ENCODE measurements around the gene HAP1.
A peak's percentile ranks its signal among the peaks of the same experiment; 100 is the strongest.
"Not testable (repeated sequence)": the region's sequence is repeated elsewhere in the genome, so short reads cannot be mapped to it uniquely, and the experiment has no call there.

HAP1 gene

DNA sequence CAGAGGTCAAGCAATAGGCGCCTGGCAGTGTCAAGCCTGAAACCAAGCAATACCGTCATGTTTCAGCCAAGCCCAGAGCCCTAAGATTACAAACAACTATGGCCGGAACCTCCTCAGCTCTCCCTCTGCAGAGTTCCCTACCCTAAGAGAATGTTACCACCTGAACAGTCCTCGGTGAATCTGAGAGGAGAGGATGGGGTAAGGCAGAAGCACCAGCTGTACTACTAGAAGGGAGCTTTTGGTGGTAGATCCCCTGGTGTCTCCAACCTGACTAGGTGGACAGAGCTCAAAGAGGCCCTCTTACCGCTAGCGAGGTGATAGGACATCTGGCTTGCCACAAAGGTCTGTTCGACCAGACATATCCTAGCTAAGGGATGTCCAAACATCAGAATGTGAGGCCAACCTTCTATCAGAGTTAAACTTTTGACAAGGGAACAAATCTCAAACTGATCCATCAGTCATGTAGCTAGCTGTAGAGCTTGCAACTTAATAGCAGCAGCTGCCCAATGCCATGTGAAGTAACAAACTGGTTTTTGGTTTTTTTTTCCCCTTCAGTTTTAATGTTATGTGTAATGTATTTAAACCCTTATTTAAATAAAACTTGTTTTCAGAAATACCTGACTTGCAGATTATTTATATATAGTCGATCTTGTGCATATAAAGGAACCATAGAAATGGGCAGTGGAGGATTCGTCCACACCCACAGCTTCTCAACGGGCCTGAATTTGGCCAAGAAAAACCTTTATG, 43.2 kb downstream of the HAP1 start:
- no peak for DNase-seq (ENCODE audit: low read depth in 2 of 2)

GRCh38 chr17:41690497-41690896, 43.9 kb downstream of the HAP1 start:
- no peak for DNase-seq (ENCODE audit: low read depth in 2 of 2)

DNA sequence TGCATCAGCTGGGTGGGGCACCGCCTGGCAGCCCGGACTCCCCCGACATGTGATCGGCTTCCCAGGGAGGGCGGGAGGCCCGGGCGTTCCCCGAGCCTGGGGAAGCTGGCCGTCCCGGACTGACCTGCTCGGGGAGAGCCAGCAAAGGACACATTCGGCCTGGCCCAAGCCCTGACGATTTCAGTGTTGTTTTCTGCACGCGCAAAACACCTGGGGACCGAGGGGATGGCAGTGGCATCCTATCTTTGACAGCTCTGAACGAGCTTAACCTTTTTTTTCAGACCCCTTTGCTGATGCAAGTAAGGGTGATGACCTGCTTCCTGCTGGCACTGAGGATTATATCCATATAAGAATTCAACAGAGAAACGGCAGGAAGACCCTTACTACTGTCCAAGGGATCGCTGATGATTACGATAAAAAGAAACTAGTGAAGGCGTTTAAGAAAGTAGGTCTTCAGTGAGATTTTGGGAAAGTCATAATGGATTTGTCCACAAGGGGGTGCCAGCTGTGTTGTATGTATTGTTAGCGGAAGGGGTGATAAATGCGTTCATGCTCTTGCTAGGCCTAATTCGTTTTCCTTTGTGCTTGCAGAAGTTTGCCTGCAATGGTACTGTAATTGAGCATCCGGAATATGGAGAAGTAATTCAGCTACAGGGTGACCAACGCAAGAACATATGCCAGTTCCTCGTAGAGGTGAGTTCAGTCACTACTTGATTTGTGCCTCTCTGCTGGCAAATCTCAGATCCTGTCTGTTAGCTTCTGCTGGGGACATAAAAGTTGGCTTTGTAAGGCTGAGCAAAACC, 44.7 kb downstream of the HAP1 start:
- DNase-seq (ENCODE audit: low read depth in 2 of 2), result peak in 1 of 2 donors; percentile 64

GRCh38 chr17:41688641-41689496, 45.6 kb downstream of the HAP1 start, which contains the start of gene EIF1:
Gene EIF1 (plus strand): TSS chr17:41688885. CDS start chr17:41689039, 154 bp downstream.
- DNase-seq (ENCODE audit: low read depth in 2 of 2), result peak; percentile 100

DNA sequence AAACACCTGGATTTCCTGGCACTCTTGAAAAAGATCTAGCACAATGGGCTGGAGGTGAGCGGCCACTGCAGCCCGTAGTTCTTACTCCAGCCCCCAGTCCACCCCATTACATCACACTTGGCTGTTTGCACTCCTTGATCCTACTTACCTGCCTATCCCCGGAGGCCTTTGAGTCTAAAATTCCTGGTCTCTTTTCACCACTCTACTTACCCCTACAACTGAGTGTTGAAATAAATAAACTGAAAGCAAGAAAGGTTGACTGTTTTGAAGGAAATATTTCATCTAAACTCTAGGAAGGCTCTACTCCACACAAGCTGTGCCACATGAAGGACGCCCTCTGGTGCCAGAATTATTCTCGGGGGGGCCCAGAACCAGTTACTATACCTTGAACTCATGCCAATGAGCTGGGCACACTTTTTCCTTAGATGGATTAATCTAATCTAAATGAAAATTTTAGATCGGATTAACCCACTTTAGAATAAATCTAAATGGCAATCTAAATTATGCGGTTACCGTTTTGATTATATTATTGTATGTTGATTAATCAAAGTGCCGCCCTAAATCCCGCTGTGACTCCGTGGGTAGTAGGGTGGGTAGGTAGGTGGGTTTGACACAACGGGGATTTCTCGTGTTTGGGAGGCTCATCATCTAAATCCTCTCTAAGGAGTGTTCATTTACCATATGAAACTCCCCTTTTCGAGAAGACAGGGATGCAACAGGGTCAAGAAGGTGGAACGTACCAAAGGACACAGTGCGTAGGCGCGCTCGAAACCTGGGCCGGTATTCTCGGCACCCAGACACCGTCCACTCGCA, 46.4 kb downstream of the HAP1 start:
- DNase-seq (ENCODE audit: low read depth in 2 of 2), result peak; percentile 39 to 53

GRCh38 chr17:41686281-41686680, 48.2 kb downstream of the HAP1 start:
- no peak for DNase-seq (ENCODE audit: low read depth in 2 of 2)

DNA sequence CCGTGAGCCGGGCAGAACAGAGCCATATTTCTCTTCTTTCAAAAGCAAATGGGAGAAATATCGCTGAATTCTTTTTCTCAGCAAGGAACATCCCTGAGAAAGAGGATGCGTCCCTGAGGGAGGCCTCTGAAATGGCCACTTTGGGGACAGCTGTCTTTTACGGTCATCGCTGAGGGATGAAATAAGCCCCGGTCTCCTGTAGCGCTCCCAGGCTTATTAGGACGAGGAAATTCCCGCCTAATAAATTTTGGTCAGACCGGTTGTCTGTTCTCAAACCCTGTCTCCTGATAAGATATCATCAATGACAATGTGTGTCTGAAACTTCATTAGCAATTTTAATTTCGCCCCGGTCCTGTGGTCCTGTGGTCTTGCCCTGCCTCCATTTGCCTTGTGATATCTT, 48.7 kb downstream of the HAP1 start:
- DNase-seq (ENCODE audit: low read depth in 2 of 2), result not testable (repeated sequence)

GRCh38 chr17:41684035-41684434, 50.4 kb downstream of the HAP1 start:
- no peak for DNase-seq (ENCODE audit: low read depth in 2 of 2)

GRCh38 chr17:41683441-41684007, 50.9 kb downstream of the HAP1 start:
- DNase-seq (ENCODE audit: low read depth in 2 of 2), result no peak

- no peak for DNase-seq (ENCODE audit: low read depth in 2 of 2)
Observed at GRCh38 chr17:41682631-41683030, 51.8 kb downstream of the HAP1 start.

DNA sequence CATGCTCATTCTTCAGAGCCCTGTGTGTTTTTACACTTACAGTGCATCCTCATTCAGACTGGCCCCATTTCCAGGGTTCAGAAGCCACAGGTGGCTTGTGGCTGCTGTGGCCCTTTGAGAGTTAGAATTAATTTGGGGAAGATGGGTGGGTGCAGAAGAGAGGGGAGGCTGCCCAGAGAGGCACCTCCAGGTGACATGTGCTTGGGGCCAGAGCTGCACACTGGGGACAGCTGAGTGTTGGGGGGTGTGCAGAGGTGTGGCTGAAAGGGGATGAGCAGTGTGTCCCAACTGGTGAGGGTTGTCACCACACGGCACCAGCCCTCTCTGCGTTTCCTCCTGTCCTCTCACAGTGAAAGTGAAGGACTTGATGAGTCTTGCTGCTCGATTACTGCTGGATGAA, 52.7 kb downstream of the HAP1 start:
- no peak for DNase-seq (ENCODE audit: low read depth in 2 of 2)

GRCh38 chr17:41680426-41681040, 53.9 kb downstream of the HAP1 start:
- no peak for DNase-seq (ENCODE audit: low read depth in 2 of 2)

- DNase-seq (ENCODE audit: low read depth in 2 of 2), result no peak
Observed at GRCh38 chr17:41679740-41680425, 54.6 kb downstream of the HAP1 start.

GRCh38 chr17:41678907-41679739, 55.3 kb downstream of the HAP1 start:
- peak in 1 of 2 donors; percentile 27 for DNase-seq (ENCODE audit: low read depth in 2 of 2)

DNA sequence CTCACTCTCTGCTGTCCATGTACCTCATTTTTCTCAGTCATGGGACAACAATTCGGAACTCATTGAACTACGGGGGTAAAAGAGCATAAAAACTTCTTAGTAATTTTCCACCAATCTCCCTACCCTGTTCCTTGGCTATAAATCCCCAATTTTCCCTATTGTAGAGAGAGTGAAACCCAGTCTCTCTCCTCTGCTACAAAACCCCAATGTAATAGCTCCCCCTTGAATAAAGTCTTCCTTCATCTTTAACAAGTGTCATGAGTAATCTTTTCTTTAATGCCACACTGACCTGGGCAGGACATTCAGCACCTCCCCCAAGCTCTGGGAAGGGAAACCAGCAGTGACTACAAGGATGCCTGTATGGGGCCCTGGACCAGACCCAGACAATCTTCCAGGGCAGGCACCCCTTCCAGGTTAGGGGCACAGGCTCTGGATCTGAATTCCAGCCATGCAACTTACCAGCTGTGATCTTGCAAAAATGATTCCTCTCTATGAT, 56.0 kb downstream of the HAP1 start:
- no peak for DNase-seq (ENCODE audit: low read depth in 2 of 2)

- no peak for DNase-seq (ENCODE audit: low read depth in 2 of 2)
Observed at GRCh38 chr17:41676058-41676419, 58.4 kb downstream of the HAP1 start.

- not testable (repeated sequence) for DNase-seq (ENCODE audit: low read depth in 2 of 2)
Observed at GRCh38 chr17:41675157-41676057, 59.0 kb downstream of the HAP1 start.
